OCI-LY7 (cell line): ENCODE results near the gene DOCK1.

ENCODE experiments used
- CTCF ChIP-seq: fragments of 200-600 bp; sonication (generic); conservative IDR thresholded peaks from 2 replicates; pipeline ENCODE4 v1.5.1; 2014; ENCODE audit warnings: mild to moderate bottlenecking, antibody characterized with exemption, low read length, moderate library complexity, mixed read lengths
- EZH2phosphoT487 ChIP-seq: fragments of 200-600 bp; sonication (generic); IDR thresholded peaks from 2 replicates; pipeline ENCODE4 v1.6.1; 2018; ENCODE audit warnings: low read depth, borderline replicate concordance, mild to moderate bottlenecking, mixed run types, antibody characterized with exemption, low read length, moderate library complexity, mixed read lengths

- TF ChIP-seq CTCF (no peak), EZH2phosphoT487 (no peak)
Observed at GRCh38 chr10:126904818-126905701, at the start of gene DOCK1.
